HEK293 (cell line): ENCODE measurements around the gene ACTA1.
A peak's percentile ranks its signal among the peaks of the same experiment; 100 is the strongest.

Experiments used
- CTCF ChIA-PET: fragments of 350-600 bp; formaldehyde crosslinking; extraction: SDS; loops from one replicate; lab custom pipeline; 2021; ENCODE audit warnings: antibody characterized with exemption; lab: Yijun Ruan, JAX
- POLR2A ChIA-PET: fragments of 300-600 bp; formaldehyde crosslinking; extraction: SDS; loops from one replicate; lab custom pipeline; 2020; ENCODE audit warnings: antibody characterized with exemption, inconsistent platforms; lab: Yijun Ruan, JAX
- H3K27ac ChIP-seq: fragments of 200-500 bp; sonication (Bioruptor generic); 2 replicates; pipeline ENCODE4 v1.5.1; 2014; ENCODE audit warnings: low read depth, low read length, control low read depth, inconsistent platforms; ENCODE audit errors: extremely low read depth
- H3K36me3 ChIP-seq, 2 experiments: fragments of 200-500 bp in 1 of 2; sonication (Bioruptor generic) in 1 of 2; 1 replicate in 1 of 2; 2 replicates in 1 of 2; pipeline ENCODE4 v1.5.1; 2014 to 2017; ENCODE audit warnings: inconsistent platforms in 2 of 2, low read length in 2 of 2; ENCODE audit not compliant: control insufficient read depth in 2 of 2, insufficient read depth in 1 of 2
- H3K4me1 ChIP-seq: fragments of 200-500 bp; sonication (Bioruptor generic); 2 replicates; pipeline ENCODE4 v1.5.1; 2014; ENCODE audit warnings: mild to moderate bottlenecking, low read length, inconsistent platforms; ENCODE audit not compliant: control insufficient read depth, insufficient read depth
- H3K4me3 ChIP-seq: 2 replicates; pipeline ENCODE4 v1.5.1; 2011; ENCODE audit warnings: low read depth, mild to moderate bottlenecking, control low read depth, low read length, moderate library complexity
- H3K9me3 ChIP-seq: fragments of 200-500 bp; sonication (Bioruptor generic); 2 replicates; pipeline ENCODE4 v1.5.1; 2014; ENCODE audit warnings: low read depth, low read length, inconsistent platforms; ENCODE audit not compliant: control insufficient read depth, insufficient read depth
- GLI2 ChIP-seq: fragments of 450-650 bp; formaldehyde crosslinking; IDR thresholded peaks from 2 replicates; pipeline ENCODE4; 2017; ENCODE audit warnings: missing biosample characterization, missing genetic modification characterization, low read depth, borderline replicate concordance
- GLIS1 ChIP-seq: fragments of 450-650 bp; formaldehyde crosslinking; IDR thresholded peaks from 2 replicates; pipeline ENCODE4 v1.5.1; 2016; ENCODE audit warnings: missing biosample characterization, missing genetic modification characterization
- HOXD13 ChIP-seq: sonication (generic); formaldehyde crosslinking; IDR thresholded peaks from 2 replicates; pipeline ENCODE4 v1.8.0; 2022; ENCODE audit warnings: missing genetic modification reagents, borderline replicate concordance
- IKZF3 ChIP-seq: fragments of 450-650 bp; IDR thresholded peaks from 2 replicates; pipeline ENCODE4 v1.5.0; 2018; ENCODE audit warnings: missing biosample characterization, mild to moderate bottlenecking, missing genetic modification characterization, moderate library complexity
- KLF10 ChIP-seq: fragments of 450-650 bp; IDR thresholded peaks from 2 replicates; pipeline ENCODE4 v1.5.1; 2018; ENCODE audit warnings: missing biosample characterization, mild to moderate bottlenecking, missing genetic modification characterization
- MZF1 ChIP-seq: fragments of 450-650 bp; formaldehyde crosslinking; IDR thresholded peaks from 2 replicates; pipeline ENCODE4 v1.5.1; 2017; ENCODE audit warnings: missing biosample characterization, missing genetic modification characterization, borderline replicate concordance
- SETDB1 ChIP-seq: IDR thresholded peaks from one replicate; pipeline ENCODE4 v1.6.1; 2017; ENCODE audit warnings: mild to moderate bottlenecking, low read length, moderate library complexity, mixed read lengths; ENCODE audit not compliant: insufficient read length
- ZNF10 ChIP-seq: fragments of 450-650 bp; formaldehyde crosslinking; IDR thresholded peaks from 2 replicates; pipeline ENCODE4 v1.5.1; 2017; ENCODE audit warnings: missing biosample characterization, missing genetic modification characterization
- ZNF114 ChIP-seq: fragments of 450-650 bp; formaldehyde crosslinking; IDR thresholded peaks from 2 replicates; pipeline ENCODE4 v1.5.0; 2017; ENCODE audit warnings: missing biosample characterization, missing genetic modification characterization
- ZNF121 ChIP-seq: fragments of 450-650 bp; formaldehyde crosslinking; IDR thresholded peaks from 2 replicates; pipeline ENCODE4 v1.5.1; 2016; ENCODE audit warnings: missing biosample characterization, missing genetic modification characterization
- ZNF214 ChIP-seq: fragments of 450-650 bp; formaldehyde crosslinking; IDR thresholded peaks from 2 replicates; pipeline ENCODE4 v1.5.1; 2017; ENCODE audit warnings: missing biosample characterization, mild to moderate bottlenecking, missing genetic modification characterization, borderline replicate concordance
- ZNF335 ChIP-seq: fragments of 450-650 bp; formaldehyde crosslinking; conservative IDR thresholded peaks from 2 replicates; pipeline ENCODE4 v1.5.1; 2016; ENCODE audit warnings: missing biosample characterization, missing genetic modification characterization
- ZNF350 ChIP-seq: fragments of 450-650 bp; formaldehyde crosslinking; IDR thresholded peaks from 2 replicates; pipeline ENCODE4 v1.5.0; 2017; ENCODE audit warnings: missing biosample characterization, mild to moderate bottlenecking, missing genetic modification characterization
- ZNF658 ChIP-seq: fragments of 450-650 bp; formaldehyde crosslinking; IDR thresholded peaks from 2 replicates; pipeline ENCODE4; 2016; ENCODE audit warnings: missing biosample characterization, missing genetic modification characterization
- ZNF785 ChIP-seq: fragments of 450-650 bp; formaldehyde crosslinking; IDR thresholded peaks from 2 replicates; pipeline ENCODE4 v1.5.1; 2016; ENCODE audit warnings: missing biosample characterization, missing genetic modification characterization
- TF ChIP-seq, protein P1 (sequence below): fragments of 450-650 bp; formaldehyde crosslinking; IDR thresholded peaks from 2 replicates; pipeline ENCODE4 v1.5.1; 2016; ENCODE audit warnings: missing biosample characterization, missing genetic modification characterization
- TF ChIP-seq, protein P2 (sequence below): fragments of 450-650 bp; formaldehyde crosslinking; IDR thresholded peaks from 2 replicates; pipeline ENCODE4; 2016; ENCODE audit warnings: missing biosample characterization, missing genetic modification characterization
- TF ChIP-seq, protein P3 (sequence below): fragments of 450-650 bp; formaldehyde crosslinking; IDR thresholded peaks from 2 replicates; pipeline ENCODE4 v1.5.1; 2016; ENCODE audit warnings: missing biosample characterization, missing genetic modification characterization
- TF ChIP-seq, protein P4 (sequence below): fragments of 450-650 bp; formaldehyde crosslinking; IDR thresholded peaks from 2 replicates; pipeline ENCODE4 v1.5.1; 2016; ENCODE audit warnings: missing biosample characterization, missing genetic modification characterization, borderline replicate concordance

ACTA1 gene

DNA sequence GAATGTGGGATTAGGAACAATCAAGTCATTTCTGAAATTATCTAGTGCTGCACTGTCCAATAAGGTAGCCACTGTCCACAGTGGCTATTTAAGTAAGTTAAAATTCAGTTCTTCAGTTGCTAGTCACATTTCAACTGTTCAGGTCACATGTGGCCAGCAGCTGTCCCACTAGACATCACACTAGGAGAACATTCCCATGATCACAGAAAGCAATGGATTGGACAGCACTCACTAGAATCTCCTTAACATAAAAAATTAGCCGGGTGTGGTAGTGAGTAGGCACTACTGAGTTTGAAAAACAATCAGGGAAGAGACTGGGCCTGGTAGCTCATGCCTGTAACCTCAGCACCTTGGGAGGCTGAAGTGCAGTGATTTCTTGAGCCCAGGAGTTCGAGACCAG, 40.6 kb upstream of the ACTA1 start:
- H3K27ac ChIP-seq: no peak overlapping the region
- POLR2A ChIA-PET: no interaction called here
- no peak overlapping the region for H3K4me3 ChIP-seq
- peaks cover 74 to 86% of the 10 kb centered on the region in 2 experiments for H3K36me3 ChIP-seq
- no peaks in the 10 kb centered on the region for H3K4me1 ChIP-seq
- H3K9me3 ChIP-seq: no peaks in the 10 kb centered on the region
- CTCF ChIA-PET: interaction anchor here (1.2 kb wide), 1 partner anchor 216 kb away, joined by 3 read pairs; no protein-coding TSS in a partner anchor
- TF ChIP-seq ZNF10 (tag by site-specific recombination): no peak
- TF ChIP-seq GLI2 (tag by site-specific recombination): no peak
- TF ChIP-seq IKZF3: no peak
- TF ChIP-seq KLF10 (tag by site-specific recombination): no peak
- TF ChIP-seq HOXD13 (CRISPR knock-in tag): no peak
- TF ChIP-seq GLIS1 (tag by site-specific recombination): no peak
- TF ChIP-seq, protein P1, sequence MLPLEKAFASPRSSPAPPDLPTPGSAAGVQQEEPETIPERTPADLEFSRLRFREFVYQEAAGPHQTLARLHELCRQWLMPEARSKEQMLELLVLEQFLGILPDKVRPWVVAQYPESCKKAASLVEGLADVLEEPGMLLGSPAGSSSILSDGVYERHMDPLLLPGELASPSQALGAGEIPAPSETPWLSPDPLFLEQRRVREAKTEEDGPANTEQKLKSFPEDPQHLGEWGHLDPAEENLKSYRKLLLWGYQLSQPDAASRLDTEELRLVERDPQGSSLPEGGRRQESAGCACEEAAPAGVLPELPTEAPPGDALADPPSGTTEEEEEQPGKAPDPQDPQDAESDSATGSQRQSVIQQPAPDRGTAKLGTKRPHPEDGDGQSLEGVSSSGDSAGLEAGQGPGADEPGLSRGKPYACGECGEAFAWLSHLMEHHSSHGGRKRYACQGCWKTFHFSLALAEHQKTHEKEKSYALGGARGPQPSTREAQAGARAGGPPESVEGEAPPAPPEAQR (tag by site-specific recombination): no peak
- TF ChIP-seq, protein P2, sequence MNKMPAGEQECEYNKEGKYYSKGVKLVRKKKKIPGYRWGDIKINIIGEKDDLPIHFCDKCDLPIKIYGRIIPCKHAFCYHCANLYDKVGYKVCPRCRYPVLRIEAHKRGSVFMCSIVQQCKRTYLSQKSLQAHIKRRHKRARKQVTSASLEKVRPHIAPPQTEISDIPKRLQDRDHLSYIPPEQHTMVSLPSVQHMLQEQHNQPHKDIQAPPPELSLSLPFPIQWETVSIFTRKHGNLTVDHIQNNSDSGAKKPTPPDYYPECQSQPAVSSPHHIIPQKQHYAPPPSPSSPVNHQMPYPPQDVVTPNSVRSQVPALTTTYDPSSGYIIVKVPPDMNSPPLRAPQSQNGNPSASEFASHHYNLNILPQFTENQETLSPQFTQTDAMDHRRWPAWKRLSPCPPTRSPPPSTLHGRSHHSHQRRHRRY (tag by site-specific recombination): no peak

DNA sequence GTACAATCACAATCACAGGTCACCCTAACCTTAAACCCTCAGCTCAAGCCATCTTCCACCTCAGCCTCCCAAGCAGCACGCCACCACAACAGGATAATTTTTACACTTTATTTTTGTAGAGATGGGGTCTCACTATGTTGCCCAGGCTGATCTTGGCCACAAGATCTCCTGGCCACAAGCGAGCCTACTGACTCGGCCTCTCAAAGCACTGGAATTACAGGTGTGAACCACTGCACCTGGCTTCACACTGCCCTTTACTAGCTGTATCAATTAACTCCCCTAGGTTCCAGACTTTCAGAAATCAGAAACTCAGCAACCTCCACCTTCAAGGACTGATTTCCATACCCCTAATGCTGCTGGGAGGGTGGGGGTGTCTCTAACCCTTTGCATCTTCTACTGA, 37.3 kb upstream of the ACTA1 start:
- H3K4me1 ChIP-seq: no peaks in the 10 kb centered on the region
- H3K4me3 ChIP-seq: no peak overlapping the region
- H3K36me3 ChIP-seq: peaks cover 83 to 88% of the 10 kb centered on the region in 2 experiments
- H3K27ac ChIP-seq: no peak overlapping the region
- CTCF ChIA-PET: interaction anchor here (0.6 to 3.3 kb wide), 3 partner anchors 11 to 808 kb away, joined by 3 to 10 read pairs (median 5); no protein-coding TSS in a partner anchor
- no peaks in the 10 kb centered on the region for H3K9me3 ChIP-seq
- TF ChIP-seq, protein P3, sequence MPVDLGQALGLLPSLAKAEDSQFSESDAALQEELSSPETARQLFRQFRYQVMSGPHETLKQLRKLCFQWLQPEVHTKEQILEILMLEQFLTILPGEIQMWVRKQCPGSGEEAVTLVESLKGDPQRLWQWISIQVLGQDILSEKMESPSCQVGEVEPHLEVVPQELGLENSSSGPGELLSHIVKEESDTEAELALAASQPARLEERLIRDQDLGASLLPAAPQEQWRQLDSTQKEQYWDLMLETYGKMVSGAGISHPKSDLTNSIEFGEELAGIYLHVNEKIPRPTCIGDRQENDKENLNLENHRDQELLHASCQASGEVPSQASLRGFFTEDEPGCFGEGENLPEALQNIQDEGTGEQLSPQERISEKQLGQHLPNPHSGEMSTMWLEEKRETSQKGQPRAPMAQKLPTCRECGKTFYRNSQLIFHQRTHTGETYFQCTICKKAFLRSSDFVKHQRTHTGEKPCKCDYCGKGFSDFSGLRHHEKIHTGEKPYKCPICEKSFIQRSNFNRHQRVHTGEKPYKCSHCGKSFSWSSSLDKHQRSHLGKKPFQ (tag by site-specific recombination): peak; percentile 60
- TF ChIP-seq MZF1 (tag by site-specific recombination) (no peak), ZNF658 (tag by site-specific recombination) (no peak), SETDB1 (no peak), ZNF114 (tag by site-specific recombination) (no peak), ZNF335 (tag by site-specific recombination) (no peak), ZNF121 (peak; percentile 94), ZNF214 (no peak), ZNF350 (tag by site-specific recombination) (no peak), ZNF785 (tag by site-specific recombination) (no peak)
- TF ChIP-seq, protein P4, sequence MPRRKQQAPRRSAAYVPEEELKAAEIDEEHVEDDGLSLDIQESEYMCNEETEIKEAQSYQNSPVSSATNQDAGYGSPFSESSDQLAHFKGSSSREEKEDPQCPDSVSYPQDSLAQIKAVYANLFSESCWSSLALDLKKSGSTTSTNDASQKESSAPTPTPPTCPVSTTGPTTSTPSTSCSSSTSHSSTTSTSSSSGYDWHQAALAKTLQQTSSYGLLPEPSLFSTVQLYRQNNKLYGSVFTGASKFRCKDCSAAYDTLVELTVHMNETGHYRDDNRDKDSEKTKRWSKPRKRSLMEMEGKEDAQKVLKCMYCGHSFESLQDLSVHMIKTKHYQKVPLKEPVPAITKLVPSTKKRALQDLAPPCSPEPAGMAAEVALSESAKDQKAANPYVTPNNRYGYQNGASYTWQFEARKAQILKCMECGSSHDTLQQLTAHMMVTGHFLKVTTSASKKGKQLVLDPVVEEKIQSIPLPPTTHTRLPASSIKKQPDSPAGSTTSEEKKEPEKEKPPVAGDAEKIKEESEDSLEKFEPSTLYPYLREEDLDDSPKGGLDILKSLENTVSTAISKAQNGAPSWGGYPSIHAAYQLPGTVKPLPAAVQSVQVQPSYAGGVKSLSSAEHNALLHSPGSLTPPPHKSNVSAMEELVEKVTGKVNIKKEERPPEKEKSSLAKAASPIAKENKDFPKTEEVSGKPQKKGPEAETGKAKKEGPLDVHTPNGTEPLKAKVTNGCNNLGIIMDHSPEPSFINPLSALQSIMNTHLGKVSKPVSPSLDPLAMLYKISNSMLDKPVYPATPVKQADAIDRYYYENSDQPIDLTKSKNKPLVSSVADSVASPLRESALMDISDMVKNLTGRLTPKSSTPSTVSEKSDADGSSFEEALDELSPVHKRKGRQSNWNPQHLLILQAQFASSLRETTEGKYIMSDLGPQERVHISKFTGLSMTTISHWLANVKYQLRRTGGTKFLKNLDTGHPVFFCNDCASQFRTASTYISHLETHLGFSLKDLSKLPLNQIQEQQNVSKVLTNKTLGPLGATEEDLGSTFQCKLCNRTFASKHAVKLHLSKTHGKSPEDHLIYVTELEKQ (tag by site-specific recombination): no peak
- TF ChIP-seq, all 188 proteins: peak for 2
- POLR2A ChIA-PET: no interaction called here
